Measurements from ENCODE around the gene PLXND1.
"Not testable (repeated sequence)": the region's sequence is repeated elsewhere in the genome, so short reads cannot be mapped to it uniquely, and the experiment has no call there.

The PLXND1 gene

DNA sequence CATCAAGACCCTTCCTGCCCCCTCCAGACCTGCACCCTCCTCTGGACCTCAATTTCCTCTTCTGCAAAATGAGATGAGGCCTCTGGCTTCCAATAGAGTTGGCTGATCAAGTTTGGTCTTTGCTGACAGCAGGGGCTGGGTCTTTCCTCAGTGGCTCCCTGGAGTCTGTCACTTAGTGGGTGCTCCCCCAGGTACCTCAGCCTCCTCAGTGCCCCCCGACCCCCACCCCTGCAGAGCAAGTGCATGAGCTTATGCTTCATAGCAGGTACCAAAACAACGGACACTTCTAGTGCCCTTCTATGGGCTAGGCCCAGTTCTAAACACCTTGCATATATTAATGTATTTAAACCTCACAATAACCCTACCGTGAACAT lies 6.9 kb upstream of the PLXND1 start:
- TF ChIP-seq CTCF (IDR thresholded peaks at IDR 0.05; ENCODE audit: insufficient read depth, low read depth, low read length, missing control alignments) = no peak
- H3K4me3 ChIP-seq (ENCODE audit: low read depth, low read length) = no peak overlapping the region
- DNase-seq (ENCODE audit: low read depth) = no peak

DNA sequence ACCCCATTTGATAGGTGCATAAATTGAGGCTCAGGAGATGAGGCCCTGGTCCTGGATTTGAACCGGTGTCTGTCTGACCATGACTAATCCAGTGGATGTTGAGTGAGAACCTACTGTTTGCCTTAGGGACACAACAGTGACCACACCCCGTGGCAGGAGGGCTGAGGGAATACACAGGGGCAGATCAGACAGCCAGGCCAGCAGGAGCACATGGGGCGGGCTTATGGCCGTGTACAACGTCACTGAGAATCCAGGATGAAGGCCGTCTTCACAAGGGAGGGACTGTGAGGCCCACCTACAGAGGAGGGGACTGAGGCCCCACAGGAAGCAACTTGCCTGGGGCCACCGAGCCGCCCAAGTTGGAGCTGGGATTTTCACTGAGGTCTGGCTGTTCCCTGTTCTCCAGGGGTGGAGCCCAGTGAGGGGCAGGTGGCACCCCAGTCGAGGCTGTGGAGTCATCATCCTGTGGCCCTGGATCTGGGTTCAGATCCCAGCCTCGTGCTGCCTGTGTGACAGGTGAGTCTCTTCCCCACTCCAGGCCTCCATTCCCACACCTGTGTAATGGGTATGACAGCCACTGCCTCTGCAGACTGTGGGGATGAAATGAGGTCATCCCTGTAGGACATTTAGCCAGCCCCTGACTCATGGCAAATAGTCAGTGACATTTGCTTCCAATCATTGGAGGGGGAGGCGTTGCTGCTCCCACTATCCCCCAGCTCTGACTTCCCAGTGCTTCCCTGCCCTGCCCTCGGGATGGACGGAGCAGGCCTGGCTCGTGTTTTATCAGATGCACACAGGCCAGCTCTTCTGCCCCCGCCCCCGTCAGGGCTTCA lies 6.3 kb upstream of the PLXND1 start:
- TF ChIP-seq CTCF (IDR thresholded peaks at IDR 0.05; ENCODE audit: insufficient read depth, low read depth, low read length, missing control alignments) = no peak
- no peak overlapping the region for H3K4me3 ChIP-seq (ENCODE audit: low read depth, low read length)
- no peak for DNase-seq (ENCODE audit: low read depth)

GRCh38 chr3:129611812-129612533 lies 5.5 kb upstream of the PLXND1 start:
- no peak for TF ChIP-seq CTCF (IDR thresholded peaks at IDR 0.05; ENCODE audit: insufficient read depth, low read depth, low read length, missing control alignments)
- DNase-seq (ENCODE audit: low read depth) = no peak
- H3K4me3 ChIP-seq (ENCODE audit: low read depth, low read length) = no peak overlapping the region

DNA sequence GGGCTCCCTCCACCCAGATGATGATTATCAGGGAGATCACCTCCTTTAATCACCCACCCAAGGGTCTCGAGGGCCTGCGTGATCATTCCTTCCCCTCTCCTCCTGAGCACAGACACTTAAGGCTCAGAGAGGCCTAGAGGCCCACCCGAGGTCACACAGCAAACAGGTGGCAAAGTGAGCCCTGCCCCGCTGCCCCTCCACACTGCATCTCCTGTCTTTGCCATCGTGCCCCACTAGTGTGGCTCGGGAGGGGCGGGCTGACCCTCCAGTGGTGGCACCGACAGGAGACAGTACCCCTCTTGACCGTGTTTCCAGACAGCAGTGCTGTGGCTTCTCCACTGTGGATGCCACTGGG lies 4.9 kb upstream of the PLXND1 start:
- H3K4me3 ChIP-seq (ENCODE audit: low read depth, low read length) = no peak overlapping the region
- no peak for TF ChIP-seq CTCF (IDR thresholded peaks at IDR 0.05; ENCODE audit: insufficient read depth, low read depth, low read length, missing control alignments)
- no peak for DNase-seq (ENCODE audit: low read depth)

- H3K4me3 ChIP-seq (ENCODE audit: low read depth, low read length); DNase-seq (ENCODE audit: low read depth): not testable (repeated sequence)
These were observed 4.4 kb upstream of the PLXND1 start for GRCh38 chr3:129610794-129611445.

- no peak for TF ChIP-seq CTCF (IDR thresholded peaks at IDR 0.05; ENCODE audit: insufficient read depth, low read depth, low read length, missing control alignments)
- DNase-seq (ENCODE audit: low read depth) = no peak
- H3K4me3 ChIP-seq (ENCODE audit: low read depth, low read length) = no peak overlapping the region
These were observed 3.8 kb upstream of the PLXND1 start for GRCh38 chr3:129610276-129610675.

DNA sequence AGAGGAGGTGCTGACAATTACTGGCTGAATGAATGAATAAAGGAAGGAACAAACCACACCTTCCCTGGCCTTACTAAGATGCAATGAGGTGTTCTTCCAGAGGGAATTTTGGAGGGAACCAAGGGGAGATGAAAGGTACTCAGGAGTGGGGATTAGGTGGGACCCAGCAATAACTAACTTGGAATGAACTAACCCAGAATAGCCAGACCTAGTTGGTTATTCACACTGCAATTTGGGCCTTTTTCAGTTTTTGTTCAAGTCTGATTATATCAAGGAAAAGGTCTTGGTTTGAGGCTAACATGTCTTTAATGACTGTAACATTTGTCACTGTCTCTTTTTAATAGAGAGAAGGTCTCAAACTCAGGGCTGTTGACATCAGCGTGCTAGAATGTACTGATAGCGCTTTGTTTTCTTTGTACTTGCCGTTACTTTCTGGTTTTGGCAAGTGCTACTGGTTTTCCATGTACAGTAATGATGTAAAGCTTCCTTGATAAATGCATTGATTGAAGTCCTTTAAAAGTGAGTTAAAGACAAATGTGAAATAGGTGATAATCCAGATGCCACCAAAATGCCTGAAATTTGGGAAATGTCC lies 3.2 kb upstream of the PLXND1 start:
- H3K4me3 ChIP-seq (ENCODE audit: low read depth, low read length) = no peak overlapping the region
- TF ChIP-seq CTCF (IDR thresholded peaks at IDR 0.05; ENCODE audit: insufficient read depth, low read depth, low read length, missing control alignments) = no peak
- no peak for DNase-seq (ENCODE audit: low read depth)
